Activated B cell treated with CpG ODN at 0.5 μM for 24 hours (primary cell): ENCODE measurements around the gene BAIAP3. TPM values are rescaled to one million over a fixed set of nuclear protein-coding genes. Genes with fewer than 3 reads are reported as not detected.

Experiments
- ATAC-seq: fragments of 200-7000 bp; cut with Tn5 transposase; one replicate; pipeline ENCODE4 v1.10.0; 2021; ENCODE audit warnings: low read depth, mild to moderate bottlenecking, moderate library complexity
- CTCF ChIA-PET: fragments of 350-600 bp; sonication (Branson Sonifier 250); formaldehyde crosslinking; loops from one replicate; lab custom pipeline; 2021; ENCODE audit warnings: antibody characterized with exemption; lab: Charles Lee
- POLR2A ChIA-PET: fragments of 350-600 bp; sonication (Branson Sonifier 250); formaldehyde crosslinking; loops from one replicate; lab custom pipeline; 2021; ENCODE audit warnings: antibody characterized with exemption; lab: Charles Lee
- DNase-seq: peaks from one replicate; pipeline ENCODE4 v3.0.0; 2022
- H3K27ac Mint-ChIP-seq: one replicate; pipeline ENCODE4 v1.8.0; 2020; ENCODE audit warnings: mixed read lengths
- H3K27me3 Mint-ChIP-seq: one replicate; pipeline ENCODE4 v1.8.0; 2021; ENCODE audit warnings: mixed read lengths
- H3K36me3 Mint-ChIP-seq: one replicate; pipeline ENCODE4 v1.8.0; 2021; ENCODE audit warnings: low read depth, mixed read lengths
- H3K4me1 Mint-ChIP-seq: one replicate; pipeline ENCODE4 v1.8.0; 2021; ENCODE audit warnings: mixed read lengths
- H3K4me3 Mint-ChIP-seq: one replicate; pipeline ENCODE4 v1.8.0; 2020; ENCODE audit warnings: mild to moderate bottlenecking, mixed read lengths
- H3K9me3 Mint-ChIP-seq: one replicate; pipeline ENCODE4 v1.8.0; 2020; ENCODE audit warnings: mixed read lengths
- intact Hi-C: fragments of 100-400 bp; cut with micrococcal nuclease; formaldehyde crosslinking; loops from one replicate; pipeline ENCODE4 v1.15.1; 2024
- total RNA-seq: library from RNA; stranded (reverse); gene quantifications from 2 replicates; pipeline ENCODE4 v1.2.3, GENCODE V29; 2022
- TF ChIP-seq, protein P1 (sequence below): fragments of 200-600 bp; IDR thresholded peaks from one replicate; pipeline ENCODE4 v1.8.0; 2022; ENCODE audit warnings: antibody characterized with exemption, mild to moderate bottlenecking

BAIAP3 gene
- total RNA-seq, 1 donor from 2014 or later, result 8.5 TPM

DNA sequence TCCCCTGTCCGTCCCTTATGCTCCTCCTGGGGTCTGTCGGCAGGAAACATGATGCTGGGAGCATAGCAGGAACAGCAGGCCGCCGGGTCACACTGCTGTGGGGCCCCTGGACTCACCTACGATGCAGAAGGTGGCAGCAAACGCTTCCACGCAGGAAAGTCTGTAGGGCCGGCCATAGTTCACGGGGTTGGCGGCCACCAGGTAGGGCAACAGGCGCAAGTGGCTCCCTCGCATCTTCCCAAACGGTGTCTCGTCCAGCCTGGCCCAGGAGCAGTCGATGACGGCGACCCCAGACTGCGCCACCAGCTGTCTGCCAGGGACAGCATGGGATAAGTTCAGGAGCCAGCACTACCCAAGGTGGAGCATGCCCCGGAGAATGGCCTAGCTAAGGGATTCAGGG, 17.2 kb downstream of the BAIAP3 start:
- Mint-ChIP-seq H3K4me1 (peaks cover 30% of the 10 kb centered on the region), H3K4me3 (peak overlapping the region; percentile 80), H3K27ac (peak overlapping the region; percentile 35), H3K9me3 (no peaks in the 10 kb centered on the region), H3K27me3 (no peaks in the 10 kb centered on the region), H3K36me3 (peaks cover 24% of the 10 kb centered on the region)
- ChIA-PET POLR2A (interaction anchor here (1.0 to 1.8 kb wide), 3 partner anchors 8 to 70 kb away, joined by 3 to 15 read pairs (median 6); partner anchors contain the start of gene UQCC4), CTCF (no interaction called here)
- no peak for ATAC-seq
- intact Hi-C loops, result loop anchor here (1.0 to 2.0 kb wide), 4 partner anchors 7 to 356 kb away; partner anchors contain the start of genes MAPK8IP3 and UQCC4
- TF ChIP-seq, protein P1, sequence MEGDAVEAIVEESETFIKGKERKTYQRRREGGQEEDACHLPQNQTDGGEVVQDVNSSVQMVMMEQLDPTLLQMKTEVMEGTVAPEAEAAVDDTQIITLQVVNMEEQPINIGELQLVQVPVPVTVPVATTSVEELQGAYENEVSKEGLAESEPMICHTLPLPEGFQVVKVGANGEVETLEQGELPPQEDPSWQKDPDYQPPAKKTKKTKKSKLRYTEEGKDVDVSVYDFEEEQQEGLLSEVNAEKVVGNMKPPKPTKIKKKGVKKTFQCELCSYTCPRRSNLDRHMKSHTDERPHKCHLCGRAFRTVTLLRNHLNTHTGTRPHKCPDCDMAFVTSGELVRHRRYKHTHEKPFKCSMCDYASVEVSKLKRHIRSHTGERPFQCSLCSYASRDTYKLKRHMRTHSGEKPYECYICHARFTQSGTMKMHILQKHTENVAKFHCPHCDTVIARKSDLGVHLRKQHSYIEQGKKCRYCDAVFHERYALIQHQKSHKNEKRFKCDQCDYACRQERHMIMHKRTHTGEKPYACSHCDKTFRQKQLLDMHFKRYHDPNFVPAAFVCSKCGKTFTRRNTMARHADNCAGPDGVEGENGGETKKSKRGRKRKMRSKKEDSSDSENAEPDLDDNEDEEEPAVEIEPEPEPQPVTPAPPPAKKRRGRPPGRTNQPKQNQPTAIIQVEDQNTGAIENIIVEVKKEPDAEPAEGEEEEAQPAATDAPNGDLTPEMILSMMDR, result no peak
- no peak for DNase-seq

DNA sequence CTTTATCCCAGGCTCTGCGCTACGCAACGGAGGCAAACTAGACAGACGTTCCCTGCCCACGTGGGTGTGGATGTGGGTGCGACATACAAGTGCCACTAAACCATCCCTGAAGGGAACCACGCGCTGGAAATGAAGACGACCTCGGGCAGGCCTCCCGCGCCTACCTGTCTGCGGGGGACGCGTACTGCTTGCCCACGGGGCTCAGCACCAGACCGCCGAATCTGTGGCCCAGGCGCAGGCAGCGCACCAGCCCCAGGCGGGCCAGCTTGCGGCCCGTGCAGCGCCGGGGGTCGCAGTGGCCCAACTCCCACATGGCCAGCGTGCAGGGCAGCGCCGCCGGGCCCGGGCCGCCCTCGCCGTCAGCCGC, 17.8 kb downstream of the BAIAP3 start:
- POLR2A ChIA-PET, result interaction anchor here (1.0 to 1.8 kb wide), 3 partner anchors 8 to 70 kb away, joined by 3 to 15 read pairs (median 6); partner anchors contain the start of gene UQCC4
- H3K9me3 Mint-ChIP-seq, result no peaks in the 10 kb centered on the region
- DNase-seq (no peak), ATAC-seq (peak; percentile 29)
- TF ChIP-seq, protein P1, result no peak
- intact Hi-C loops, result loop anchor here (1.0 to 2.0 kb wide), 4 partner anchors 8 to 355 kb away; partner anchors contain the start of genes MAPK8IP3 and UQCC4
- H3K36me3 Mint-ChIP-seq, result peaks cover 24% of the 10 kb centered on the region
- no peaks in the 10 kb centered on the region for H3K27me3 Mint-ChIP-seq
- H3K4me3 Mint-ChIP-seq, result peak overlapping the region; percentile 80
- H3K4me1 Mint-ChIP-seq, result peaks cover 30% of the 10 kb centered on the region
- peak overlapping the region; percentile 69 for H3K27ac Mint-ChIP-seq
- CTCF ChIA-PET, result no interaction called here

DNA sequence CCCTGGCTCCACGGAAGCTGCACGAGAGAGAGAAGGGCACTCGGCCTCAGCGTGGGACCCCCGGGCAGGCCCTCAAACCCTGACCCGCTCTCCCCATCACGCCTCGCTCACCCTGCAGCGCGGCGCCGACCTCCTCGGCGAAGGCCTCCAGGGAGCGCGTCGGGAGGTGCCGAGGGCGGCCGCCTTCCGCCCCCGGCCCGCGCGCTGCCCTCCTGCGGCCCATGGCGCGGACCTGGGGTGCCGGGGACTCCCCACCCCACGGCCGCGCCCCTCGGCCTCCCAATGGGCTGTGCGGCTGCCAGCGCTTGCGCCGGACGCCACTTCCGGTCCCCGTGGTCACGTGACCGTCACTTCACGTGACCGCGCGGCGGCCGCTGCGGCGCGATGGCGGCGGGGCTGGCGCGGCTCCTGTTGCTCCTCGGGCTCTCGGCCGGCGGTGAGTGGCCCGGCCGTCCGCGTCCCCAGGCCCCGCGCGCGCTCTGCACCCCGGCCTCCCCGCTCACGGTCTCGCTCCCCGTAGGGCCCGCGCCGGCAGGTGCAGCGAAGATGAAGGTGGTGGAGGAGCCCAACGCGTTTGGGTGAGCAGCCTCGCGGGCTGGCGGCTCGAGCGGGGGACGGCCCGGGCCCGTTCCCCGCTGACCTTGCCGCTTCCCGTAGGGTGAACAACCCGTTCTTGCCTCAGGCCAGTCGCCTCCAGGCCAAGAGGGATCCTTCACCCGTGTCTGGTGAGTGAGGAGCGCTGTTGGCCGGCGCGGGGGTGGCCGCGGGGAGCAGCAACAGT, 18.3 kb downstream of the BAIAP3 start, which contains the start of the genes GNPTG and TSR3:
Gene GNPTG, plus strand, starts transcription at position 350 of the 781 bp plus-strand sequence. Its CDS starts 35 bp downstream, at position 385.
Gene TSR3, minus strand, starts transcription at position 297 of the 781 bp plus-strand sequence. Its CDS starts 74 bp downstream, at position 223.
- H3K4me1 Mint-ChIP-seq, result peaks cover 30% of the 10 kb centered on the region
- intact Hi-C loops, result loop anchor here (1.0 to 2.0 kb wide), 4 partner anchors 8 to 355 kb away; partner anchors contain the start of genes MAPK8IP3 and UQCC4
- peak within 1 kb of the TSS; percentile 77 for H3K27ac Mint-ChIP-seq
- DNase-seq, result peak; percentile 92
- H3K4me3 Mint-ChIP-seq, result peak within 1 kb of the TSS; percentile 85
- no peaks in the 10 kb centered on the region for H3K9me3 Mint-ChIP-seq
- CTCF ChIA-PET, result no interaction called here
- peaks cover 24% of the 10 kb centered on the region for H3K36me3 Mint-ChIP-seq
- TF ChIP-seq, protein P1, result no peak
- peak; percentile 93 for ATAC-seq
- no peaks in the 10 kb centered on the region for H3K27me3 Mint-ChIP-seq
- POLR2A ChIA-PET, result interaction anchor here (1.0 to 1.8 kb wide), 3 partner anchors 9 to 69 kb away, joined by 3 to 15 read pairs (median 6); partner anchors contain the start of gene UQCC4

DNA sequence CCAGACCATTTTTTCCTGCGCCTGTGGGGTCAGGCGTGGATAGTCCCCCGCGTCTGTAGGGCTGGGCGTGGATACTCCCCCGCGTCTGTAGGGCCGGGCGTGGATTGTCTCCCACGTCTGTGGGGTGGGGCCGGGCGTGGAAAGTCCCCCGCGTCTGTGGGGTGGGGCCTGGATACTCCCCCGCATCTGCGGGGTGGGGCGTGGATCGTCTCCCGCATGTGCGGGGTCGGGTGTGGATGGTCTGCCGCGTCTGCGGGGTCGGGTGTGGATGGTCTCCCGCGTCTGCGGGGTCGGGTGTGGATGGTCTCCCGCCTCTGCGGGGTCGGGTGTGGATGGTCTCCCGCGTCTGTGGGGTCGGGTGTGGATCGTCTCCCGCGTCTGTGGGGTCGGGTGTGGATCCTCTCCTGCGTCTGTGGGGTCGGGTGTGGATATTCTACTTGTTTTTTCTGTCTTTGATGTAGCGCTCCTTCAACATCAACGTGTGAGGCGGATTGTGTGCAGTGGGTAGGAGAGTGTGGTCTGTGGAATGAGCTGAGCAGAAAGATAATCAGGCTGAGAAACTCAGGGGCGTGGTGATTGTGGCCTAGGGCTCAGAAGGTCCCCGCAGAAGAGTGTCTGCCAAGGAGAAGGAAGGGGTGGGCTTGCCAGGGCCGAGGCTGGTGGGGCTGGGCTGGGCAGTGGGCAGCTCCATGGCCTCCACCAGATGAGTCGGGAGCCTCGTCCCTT, 21.5 kb downstream of the BAIAP3 start:
- Mint-ChIP-seq H3K27me3 (no peaks in the 10 kb centered on the region), H3K9me3 (no peaks in the 10 kb centered on the region), H3K4me1 (peaks cover 35% of the 10 kb centered on the region), H3K4me3 (no peak overlapping the region), H3K27ac (peak overlapping the region; percentile 64), H3K36me3 (peaks cover 16% of the 10 kb centered on the region)
- CTCF ChIA-PET, result no interaction called here
- TF ChIP-seq, protein P1, result no peak
- POLR2A ChIA-PET, result no interaction called here
- intact Hi-C loops, result no loop called here
- DNase-seq (no peak), ATAC-seq (no peak)
